ENCODE results near the gene VIL1.

Gene VIL1

DNA sequence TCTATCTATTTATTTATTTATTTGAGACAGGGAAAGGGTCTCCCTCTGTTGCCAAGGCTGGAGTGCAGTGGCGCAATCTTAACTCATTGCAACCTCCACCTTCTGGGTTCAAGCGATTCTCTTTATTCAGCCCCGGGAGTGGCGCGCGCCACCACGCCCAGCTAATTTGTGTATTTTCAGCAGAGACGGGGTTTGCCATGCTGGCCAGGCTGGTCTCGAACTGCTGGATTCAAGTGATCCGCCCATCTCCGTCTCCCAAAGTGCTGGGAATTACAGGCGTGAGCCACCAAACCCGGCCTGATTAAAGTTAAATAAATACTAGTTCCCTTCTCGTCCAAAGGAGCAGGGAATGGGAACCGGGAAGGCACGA, 23.5 kb upstream of the VIL1 start:
- DNase-seq = no peak

DNA sequence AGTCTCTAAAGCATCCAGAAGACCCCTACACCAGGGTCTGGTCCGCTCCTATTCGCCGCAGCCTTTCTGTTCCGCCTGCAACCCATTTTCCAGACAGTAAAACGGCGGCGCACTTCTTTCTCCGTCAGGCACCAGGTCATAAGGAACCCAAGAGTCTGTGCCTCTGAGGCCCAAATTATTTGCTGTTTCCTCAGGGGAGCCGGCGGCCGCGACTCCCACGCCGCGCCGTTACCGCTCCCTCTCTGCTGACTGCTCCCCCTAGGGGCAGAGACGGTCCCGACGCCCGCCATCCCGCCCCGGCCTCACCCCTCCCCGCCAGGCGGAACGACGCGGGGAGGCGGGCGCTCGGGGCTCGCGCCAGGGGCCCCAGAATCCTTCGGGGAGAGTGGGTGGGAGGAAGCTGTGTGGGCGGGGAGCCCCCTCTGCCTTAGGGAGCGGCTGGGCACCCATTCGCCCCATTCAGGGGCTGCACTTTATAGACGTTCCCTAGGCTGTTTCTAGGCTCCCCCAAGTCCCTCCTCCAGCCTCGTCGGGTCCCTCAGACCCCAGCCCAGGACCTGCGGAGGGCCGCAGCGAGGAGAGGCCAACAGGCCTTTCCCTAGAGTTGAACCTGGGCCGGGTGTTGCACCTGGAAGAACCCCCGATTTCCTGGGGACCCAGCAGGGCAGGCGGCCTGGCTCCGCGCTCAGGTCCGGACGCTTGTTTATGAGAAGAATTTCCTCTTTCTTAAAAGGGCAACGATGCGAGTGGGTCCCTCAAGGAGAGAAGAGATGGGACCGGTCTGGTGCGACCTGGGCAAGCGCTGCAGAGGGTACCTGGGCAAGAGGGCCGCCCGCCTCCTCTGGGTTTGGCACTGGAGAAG, 22.9 kb upstream of the VIL1 start:
- peak; percentile 96 to 97 for DNase-seq

DNA sequence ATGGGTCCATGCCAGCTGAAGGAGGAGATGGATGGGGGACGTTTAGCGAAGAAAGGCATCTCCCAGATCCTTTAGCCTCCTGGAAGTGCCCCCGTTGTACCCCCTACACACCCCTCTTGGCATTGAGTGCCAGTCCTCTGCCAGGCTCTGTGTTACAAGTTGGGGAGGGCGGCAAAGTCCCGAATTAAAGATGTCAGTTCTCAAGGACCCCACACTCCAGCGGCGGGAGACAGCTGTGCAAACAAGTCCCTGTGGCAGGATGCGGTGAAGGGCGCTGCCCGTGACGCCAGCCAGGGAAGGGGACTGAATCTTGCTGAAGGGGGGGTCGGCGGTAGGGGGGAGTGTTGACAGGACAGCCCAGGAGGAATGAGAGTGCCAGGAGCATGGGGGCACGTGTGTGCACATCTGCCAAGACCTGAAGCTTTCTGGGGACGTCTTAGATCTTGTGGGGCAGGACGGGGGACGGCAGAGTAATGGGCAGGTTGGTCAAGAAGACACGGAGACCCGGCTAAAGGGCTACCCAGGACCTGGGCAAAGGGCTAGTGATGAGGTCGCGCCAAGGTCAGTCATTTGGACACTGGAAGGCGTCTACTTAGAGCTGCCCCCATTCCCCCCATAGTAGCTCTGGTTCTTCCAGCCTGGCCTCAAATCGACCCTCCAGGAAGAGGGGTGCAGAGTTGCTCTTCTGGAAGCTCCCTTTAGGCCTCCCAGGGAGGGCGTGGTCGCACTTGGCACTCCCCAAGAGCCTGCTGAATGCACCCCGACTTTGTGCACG, 22.0 kb upstream of the VIL1 start:
- DNase-seq = peak; percentile 81

DNA sequence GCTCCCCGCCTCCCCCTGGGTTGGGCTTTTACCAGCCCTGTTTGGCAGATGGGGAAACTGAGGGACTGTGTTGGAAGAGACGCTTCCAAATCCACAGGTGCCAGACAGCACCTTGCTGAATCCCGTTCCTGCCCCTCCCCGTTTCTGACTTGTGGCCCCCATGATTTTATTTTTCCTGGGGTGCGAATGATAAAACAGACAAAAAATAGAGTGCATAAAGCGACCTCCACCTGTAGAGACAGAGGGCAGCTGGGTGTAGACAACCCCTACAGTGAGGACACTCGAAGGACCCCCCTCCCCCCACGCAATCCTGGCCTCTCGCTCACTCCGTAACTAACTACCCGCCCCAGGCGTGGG, 21.5 kb upstream of the VIL1 start:
- peak in 1 of 2 donors; percentile 33 for DNase-seq

DNA sequence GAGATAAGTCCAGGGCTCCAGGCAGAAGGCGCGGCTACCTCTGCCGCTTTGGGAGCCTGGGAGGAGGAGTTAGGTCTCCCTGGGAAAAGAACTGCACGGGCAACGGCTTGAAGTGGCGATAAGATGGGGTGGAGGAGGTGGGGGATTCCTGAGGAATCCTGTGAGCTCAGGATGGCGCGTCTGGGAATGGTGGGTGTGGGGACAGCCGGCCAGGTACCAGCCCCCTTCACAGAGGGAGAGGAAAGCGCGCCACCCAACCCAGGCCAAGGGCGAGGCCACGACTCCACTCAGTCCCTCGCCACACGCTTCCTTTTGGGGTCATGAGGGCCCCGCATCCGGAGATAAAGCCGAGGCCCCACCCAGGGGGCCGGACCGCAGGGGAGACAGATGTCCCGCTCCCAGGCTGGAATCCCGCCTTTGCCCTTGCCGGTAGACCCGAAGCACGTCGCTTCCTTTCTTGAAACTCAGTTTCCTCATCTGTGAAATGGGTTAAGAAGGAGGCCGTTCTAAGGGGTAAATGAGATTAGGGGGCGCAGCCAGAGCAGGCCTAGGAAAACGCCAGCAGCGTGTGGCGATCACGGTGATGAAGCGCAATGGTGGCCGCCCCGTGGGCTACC, 21.0 kb upstream of the VIL1 start:
- DNase-seq = peak; percentile 54 to 65

DNA sequence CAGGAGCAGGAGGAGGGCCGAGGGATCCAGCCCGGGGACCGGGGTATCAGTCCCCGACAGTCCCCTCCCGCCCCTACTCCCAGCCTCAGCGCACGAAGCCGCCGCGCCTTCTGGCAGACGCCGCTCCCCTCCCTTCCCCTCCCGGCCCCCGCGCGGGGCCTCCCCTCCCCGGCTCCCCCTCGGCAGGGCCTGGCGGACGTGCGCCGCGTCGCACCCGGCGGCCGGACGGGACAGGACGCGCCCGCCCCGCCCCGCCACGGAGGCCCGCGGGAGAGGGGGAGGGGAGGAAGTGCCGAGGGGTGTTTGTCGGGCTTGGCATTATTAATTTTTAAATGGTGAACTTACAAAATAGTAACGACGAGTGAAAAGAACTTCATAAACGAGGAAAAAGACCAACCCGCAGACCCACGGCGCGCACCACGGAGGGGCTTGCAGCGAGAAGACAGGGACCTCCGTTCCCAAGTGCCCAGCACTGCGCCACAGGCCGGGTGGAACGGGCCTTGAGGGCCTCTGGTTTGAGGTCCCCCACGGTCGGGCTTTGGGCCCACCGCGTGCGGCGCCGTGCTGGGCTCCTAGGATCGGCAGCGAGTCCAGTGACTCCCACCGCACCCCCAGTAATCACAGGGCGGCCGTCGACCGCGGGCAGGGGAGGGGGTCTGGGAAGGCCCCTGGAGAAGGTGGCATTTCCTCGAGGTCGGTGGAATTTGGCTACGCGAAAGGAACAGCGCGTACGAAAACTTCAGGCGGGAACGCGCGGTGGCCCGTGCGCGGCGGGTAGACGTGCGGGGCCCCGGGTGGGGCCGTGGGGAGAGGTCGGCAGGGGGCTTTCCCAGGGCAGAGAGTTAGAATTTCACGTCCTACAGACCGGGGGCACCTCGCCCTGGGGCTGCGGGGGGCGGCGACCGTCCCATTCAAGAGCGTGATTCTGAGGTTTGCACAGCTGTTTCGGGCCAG, 20.2 kb upstream of the VIL1 start:
- DNase-seq = peak; percentile 73

DNA sequence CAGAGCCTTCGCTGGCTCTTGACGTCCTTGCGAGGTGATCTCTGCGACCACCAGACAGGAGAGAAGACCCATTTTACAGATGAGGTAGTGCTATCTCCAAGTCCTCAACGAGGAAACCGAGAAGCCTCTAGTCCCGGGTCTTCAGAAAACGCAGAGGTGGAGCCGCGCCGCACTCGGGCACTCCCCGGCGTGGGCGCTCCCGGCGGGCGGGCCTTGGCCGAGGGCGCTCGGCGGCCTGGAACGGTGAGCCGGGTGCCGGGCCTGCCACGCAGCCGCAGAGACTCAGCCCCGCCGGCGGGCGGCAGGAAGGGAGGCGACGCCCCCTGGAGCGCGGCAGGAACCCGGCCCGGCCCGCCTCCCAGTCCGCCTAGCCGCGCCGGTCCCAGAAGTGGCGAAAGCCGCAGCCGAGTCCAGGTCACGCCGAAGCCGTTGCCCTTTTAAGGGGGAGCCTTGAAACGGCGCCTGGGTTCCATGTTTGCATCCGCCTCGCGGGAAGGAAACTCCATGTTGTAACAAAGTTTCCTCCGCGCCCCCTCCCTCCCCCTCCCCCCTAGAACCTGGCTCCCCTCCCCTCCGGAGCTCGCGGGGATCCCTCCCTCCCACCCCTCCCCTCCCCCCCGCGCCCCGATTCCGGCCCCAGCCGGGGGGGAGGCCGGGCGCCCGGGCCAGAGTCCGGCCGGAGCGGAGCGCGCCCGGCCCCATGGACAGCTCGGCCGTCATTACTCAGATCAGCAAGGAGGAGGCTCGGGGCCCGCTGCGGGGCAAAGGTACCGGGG, 19.3 kb upstream of the VIL1 start, which contains the start of gene CTDSP1:
TSS of gene CTDSP1 (plus strand) at position 478 of the 776 bp plus-strand sequence. CDS start at position 701, 223 bp downstream.
- DNase-seq = peak; percentile 93 to 94

DNA sequence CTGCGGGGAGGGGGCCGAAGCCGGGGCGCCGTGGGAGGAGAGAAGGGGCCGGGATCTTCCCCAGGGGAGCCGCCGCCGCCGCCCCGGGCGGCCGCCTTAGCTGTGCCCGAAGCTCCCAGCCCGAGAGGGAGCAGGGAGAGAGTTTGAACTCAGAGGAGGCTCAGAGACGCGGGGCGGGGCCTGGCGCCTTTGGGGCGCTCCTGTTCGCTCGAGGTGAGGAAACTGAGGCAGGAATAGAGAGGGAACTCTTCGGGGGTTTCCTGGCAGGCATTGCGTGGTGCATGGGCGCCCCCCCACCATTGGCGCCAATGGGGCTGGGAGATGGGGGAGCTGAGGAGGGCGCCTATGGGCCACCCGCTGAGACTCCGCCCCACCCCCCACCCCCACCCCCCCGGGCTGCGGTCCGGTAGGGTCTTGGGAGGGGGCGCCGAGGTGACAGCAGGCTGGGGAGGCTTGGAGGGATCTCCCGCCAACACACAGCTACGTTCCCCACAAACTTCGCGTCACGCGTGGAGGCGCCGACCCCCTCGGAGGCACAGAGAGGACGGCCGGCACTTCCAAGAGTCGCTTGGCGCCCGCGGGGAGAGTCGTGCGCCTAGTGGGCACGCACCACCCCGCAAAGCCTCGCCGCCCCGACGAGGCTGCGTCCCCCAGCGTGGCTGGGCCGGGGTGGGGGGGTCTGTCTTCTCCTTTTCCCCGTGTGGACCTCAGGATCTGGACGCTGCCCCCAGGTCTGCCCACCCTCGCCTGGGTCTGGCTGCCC, 18.6 kb upstream of the VIL1 start:
- peak in 1 of 2 donors; percentile 54 for DNase-seq

DNA sequence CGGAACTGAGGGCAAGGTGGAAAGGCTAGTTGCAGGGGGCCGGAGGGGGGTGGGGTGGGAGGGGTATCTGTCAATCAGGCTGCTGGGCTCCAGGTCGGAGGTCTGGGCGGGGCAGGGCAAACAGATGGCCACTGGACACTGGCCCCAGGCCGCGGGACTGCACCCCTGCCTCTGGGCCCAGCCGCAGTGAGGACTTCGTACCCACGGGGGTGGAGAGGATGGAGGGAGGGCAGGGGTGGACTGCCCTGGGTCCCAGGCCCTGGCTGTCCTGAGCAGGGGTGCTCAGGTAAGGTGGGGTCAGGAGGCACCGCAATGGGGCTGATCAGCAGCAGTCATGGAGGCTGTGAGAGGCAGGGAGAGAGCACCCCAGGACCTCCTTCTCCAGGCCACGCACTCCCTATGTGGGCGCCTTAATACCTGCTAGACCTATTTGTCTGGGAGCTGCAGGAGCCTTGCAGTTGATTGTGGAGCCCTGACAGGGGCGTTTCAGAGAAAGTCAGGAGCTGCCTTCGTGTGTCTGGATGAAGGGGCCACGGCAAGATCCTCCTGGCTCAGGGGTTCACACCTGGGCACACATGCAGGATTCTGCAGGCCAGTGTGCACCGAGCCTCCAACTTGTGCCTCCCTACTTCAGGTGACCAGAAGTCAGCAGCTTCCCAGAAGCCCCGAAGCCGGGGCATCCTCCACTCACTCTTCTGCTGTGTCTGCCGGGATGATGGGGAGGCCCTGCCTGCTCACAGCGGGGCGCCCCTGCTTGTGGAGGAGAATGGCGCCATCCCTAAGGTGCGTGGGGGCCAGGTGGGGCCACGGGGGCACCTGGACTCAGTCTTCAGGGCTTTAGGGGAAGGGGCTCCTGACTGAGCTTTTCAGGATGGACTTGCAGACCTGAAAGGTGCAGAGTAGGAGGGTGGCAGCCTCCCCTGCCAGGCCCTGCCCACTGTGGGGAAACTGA, 17.7 kb upstream of the VIL1 start:
- no peak for DNase-seq

DNA sequence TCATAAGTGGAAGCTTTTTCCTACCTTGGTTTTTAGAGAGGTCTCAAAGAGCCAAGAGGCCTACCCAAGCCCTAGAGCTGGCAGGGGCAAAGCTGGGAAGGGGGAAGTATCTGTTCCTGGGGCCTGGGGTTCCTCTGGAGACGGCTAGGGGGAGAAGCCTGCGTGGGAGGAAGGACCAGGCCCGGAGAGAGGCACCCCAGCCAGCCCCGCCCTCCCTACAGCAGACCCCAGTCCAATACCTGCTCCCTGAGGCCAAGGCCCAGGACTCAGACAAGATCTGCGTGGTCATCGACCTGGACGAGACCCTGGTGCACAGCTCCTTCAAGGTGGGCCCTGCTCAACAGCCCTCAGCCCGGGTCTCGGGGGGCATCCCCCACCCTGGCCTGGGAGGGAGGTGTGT, 17.0 kb upstream of the VIL1 start:
- DNase-seq = no peak

DNA sequence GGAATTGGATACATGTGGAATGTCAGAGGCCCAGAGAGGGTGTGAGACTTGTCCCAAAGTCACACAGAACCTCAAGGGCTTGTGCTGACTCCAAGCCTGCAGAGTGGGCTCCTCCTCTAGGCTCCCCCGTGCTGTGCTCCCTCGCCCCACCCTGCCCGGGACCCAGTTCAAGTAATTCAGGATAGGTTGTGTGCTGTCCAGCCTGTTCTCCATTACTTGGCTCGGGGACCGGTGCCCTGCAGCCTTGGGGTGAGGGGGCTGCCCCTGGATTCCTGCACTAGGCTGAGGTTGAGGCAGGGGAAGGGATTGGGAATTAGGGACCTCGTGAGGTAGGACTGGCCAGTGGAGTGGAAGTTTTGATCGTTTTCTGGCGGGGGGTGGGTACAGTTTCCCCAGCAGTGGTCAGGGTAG, 16.4 kb upstream of the VIL1 start:
- no peak for DNase-seq

DNA sequence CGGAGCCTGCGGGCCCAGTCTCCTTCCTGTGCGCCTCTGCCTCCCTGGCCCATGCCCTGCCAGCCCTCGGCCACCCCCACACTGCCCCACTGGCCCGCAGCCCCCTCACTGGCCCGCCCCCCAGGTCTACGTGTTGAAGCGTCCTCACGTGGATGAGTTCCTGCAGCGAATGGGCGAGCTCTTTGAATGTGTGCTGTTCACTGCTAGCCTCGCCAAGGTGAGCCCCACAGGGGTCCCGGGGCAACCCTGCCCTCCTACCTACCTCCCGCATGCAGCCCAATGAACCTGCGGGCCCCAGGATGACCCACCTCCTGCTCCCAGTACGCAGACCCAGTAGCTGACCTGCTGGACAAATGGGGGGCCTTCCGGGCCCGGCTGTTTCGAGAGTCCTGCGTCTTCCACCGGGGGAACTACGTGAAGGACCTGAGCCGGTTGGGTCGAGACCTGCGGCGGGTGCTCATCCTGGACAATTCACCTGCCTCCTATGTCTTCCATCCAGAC, 16.0 kb upstream of the VIL1 start:
- no peak for DNase-seq

DNA sequence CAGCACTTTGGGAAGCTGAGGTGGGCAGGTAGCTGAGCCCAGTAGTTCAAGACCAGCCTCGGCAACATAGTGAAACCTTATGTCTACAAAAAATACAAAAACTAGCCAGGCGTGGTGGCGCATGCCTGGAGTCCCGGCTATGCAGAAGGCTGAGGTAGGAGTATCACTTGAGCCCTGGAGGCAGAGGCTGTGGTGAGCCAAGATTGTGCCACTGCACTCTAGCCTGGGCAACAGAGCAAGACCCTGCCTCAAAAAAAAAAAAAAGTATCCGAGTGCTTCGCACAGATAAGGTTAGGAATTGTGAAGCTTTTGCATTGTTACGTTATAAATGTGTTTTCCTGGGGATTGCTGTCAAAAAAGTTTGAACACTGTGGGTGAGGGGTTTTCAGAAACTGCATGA, 15.1 kb upstream of the VIL1 start:
- DNase-seq = no peak

DNA sequence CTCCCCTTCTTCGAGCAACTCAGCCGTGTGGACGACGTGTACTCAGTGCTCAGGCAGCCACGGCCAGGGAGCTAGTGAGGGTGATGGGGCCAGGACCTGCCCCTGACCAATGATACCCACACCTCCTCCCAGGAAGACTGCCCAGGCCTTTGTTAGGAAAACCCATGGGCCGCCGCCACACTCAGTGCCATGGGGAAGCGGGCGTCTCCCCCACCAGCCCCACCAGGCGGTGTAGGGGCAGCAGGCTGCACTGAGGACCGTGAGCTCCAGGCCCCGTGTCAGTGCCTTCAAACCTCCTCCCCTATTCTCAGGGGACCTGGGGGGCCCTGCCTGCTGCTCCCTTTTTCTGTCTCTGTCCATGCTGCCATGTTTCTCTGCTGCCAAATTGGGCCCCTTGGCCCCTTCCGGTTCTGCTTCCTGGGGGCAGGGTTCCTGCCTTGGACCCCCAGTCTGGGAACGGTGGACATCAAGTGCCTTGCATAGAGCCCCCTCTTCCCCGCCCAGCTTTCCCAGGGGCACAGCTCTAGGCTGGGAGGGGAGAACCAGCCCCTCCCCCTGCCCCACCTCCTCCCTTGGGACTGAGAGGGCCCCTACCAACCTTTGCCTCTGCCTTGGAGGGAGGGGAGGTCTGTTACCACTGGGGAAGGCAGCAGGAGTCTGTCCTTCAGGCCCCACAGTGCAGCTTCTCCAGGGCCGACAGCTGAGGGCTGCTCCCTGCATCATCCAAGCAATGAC, 14.4 kb upstream of the VIL1 start:
- DNase-seq = no peak

DNA sequence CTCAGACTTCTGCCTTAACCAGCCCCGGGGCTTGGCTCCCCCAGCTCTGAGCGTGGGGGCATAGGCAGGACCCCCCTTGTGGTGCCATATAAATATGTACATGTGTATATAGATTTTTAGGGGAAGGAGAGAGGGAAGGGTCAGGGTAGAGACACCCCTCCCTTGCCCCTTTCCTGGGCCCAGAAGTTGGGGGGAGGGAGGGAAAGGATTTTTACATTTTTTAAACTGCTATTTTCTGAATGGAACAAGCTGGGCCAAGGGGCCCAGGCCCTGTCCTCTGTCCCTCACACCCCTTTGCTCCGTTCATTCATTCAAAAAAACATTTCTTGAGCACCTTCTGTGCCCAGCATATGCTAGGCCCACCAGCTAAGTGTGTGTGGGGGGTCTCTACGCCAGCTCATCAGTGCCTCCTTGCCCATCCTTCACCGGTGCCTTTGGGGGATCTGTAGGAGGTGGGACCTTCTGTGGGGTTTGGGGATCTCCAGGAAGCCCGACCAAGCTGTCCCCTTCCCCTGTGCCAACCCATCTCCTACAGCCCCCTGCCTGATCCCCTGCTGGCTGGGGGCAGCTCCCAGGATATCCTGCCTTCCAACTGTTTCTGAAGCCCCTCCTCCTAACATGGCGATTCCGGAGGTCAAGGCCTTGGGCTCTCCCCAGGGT, 13.7 kb upstream of the VIL1 start:
- DNase-seq = no peak

DNA sequence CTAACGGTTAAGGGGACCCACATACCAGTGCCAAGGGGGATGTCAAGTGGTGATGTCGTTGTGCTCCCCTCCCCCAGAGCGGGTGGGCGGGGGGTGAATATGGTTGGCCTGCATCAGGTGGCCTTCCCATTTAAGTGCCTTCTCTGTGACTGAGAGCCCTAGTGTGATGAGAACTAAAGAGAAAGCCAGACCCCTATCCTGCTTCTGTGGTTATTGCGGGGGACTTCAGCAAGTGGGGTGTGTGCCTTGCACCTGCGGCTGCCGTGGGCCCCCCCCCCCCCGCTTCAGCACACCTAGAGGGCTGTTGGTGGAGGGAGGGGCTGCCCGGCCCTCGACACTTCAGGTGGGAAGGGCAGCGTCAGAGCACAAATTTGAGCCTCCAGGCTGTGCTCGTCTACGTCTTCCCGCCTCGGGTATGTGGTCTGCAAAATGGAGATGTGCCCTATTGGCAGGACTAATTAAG, 13.1 kb upstream of the VIL1 start:
- no peak for DNase-seq

DNA sequence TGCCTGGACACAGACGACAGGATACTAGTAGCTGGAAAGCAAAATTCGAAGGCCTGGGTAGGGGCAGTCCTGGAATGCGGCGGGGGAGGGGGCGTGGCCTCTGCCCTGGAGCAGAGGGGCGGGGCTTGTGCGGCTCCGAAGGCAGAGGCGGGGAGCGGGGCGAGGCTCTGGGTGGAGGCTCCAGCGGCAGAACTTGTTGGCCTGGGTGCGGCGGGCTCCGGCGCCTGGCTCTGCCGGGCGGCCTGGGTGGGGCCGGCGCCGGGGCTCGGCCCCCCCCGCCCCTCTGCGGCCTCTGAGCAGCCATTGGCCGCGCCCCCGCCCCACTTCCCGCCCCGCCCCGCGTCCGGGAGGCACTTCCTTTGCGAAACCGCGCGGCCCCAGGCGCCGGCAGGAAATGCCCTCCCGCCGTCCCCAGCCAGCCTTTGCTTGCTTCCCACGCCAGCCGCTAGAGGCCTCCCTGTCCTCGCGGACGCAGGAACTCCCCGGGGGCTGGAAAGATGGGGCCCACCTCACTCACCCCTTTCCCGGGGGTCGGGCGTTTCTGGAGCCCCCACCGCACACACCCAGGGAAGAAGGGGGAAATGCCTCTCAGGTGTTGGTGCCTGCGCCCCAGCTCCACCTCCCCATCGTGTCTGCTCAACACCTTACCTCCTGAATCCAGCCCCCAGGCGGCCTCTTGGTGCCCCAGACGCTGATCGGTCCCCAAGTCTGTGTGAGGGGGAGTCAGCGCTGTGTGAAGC, 12.5 kb upstream of the VIL1 start:
- DNase-seq = peak; percentile 93

All from CD4-positive, alpha-beta T cell treated with Interleukin-4 for 1 hour (primary cell).